K562 (cell line): ENCODE results near the gene RABGAP1. TPM values are rescaled to one million over a fixed set of nuclear protein-coding genes. Genes with fewer than 3 reads are reported as not detected.

Experiments
- ATF1 ChIP-seq, 2 experiments: fragments of 450-650 bp in 1 of 2; IDR thresholded peaks; 2 replicates each; pipeline ENCODE4 v1.6.1; 2016; ENCODE audit warnings: missing compliant biosample characterization in 1 of 2, missing genetic modification characterization in 1 of 2
- FOXJ2 ChIP-seq: fragments of 200-800 bp; sonication (Bioruptor generic); IDR thresholded peaks from 2 replicates; pipeline ENCODE4 v1.6.1; 2016; ENCODE audit warnings: missing genetic modification characterization, missing compliant biosample characterization
- JUND ChIP-seq, 2 experiments: IDR thresholded peaks; 2 replicates in 1 of 2; 3 replicates in 1 of 2; pipeline ENCODE4 v1.6.1; 2011; ENCODE audit warnings: borderline replicate concordance in 2 of 2, low read depth in 2 of 2, low read length in 2 of 2, improper control_type of control experiment in 1 of 2, missing biosample characterization in 1 of 2, missing genetic modification characterization in 1 of 2, missing genetic modification reagents in 1 of 2
- MAFF ChIP-seq: IDR thresholded peaks from 2 replicates; pipeline ENCODE4 v1.6.1; 2012; ENCODE audit warnings: low read length, improper control_type of control experiment
- MLX ChIP-seq, 2 experiments: fragments of 450-650 bp in 1 of 2; sonication (generic) in 1 of 2; formaldehyde crosslinking; conservative IDR thresholded peaks; 2 replicates each; pipeline versions ENCODE4 v1.4.0 to v1.8.1; 2020 to 2022; ENCODE audit warnings: mild to moderate bottlenecking in 1 of 2, missing genetic modification reagents in 1 of 2
- PBX2 ChIP-seq, 2 experiments: IDR thresholded peaks in 1 of 2; conservative IDR thresholded peaks in 1 of 2; 2 replicates each; pipeline ENCODE4 v1.6.1; 2016; ENCODE audit warnings: low read depth in 2 of 2, mild to moderate bottlenecking in 1 of 2, missing compliant biosample characterization in 1 of 2, missing genetic modification characterization in 1 of 2, moderate library complexity in 1 of 2
- POLR3A ChIP-seq: IDR thresholded peaks from 2 replicates; pipeline ENCODE4 v1.6.1; 2011; ENCODE audit warnings: borderline replicate concordance, mild to moderate bottlenecking, moderate library complexity; ENCODE audit not compliant: insufficient read length, insufficient read depth; ENCODE audit errors: extremely low read depth
- YBX1 ChIP-seq: fragments of 450-650 bp; IDR thresholded peaks from 2 replicates; pipeline ENCODE4 v1.7.1; 2016; ENCODE audit warnings: mild to moderate bottlenecking
- ZBTB33 ChIP-seq: sonication (generic); formaldehyde crosslinking; IDR thresholded peaks from 2 replicates; pipeline ENCODE4 v1.8.1; 2023; ENCODE audit warnings: mild to moderate bottlenecking, missing genetic modification reagents
- ZNF282 ChIP-seq: sonication (generic); formaldehyde crosslinking; IDR thresholded peaks from 2 replicates; pipeline ENCODE4 v1.8.1; 2023; ENCODE audit warnings: missing genetic modification reagents
- polyA plus RNA-seq, 8 experiments: library from polyadenylated mRNA; depleted of rRNA in 4 of 8; stranded (reverse) in 5 of 8; unstranded in 3 of 8; fragments of >200 nt; fragmentation: Nextera tagmentation in 2 of 8; fragmentation: Illumina TruSeq in 1 of 8; extraction: Ambion mirVana in 2 of 8; extraction: Trizol in 1 of 8; gene quantifications; 2 replicates each; pipeline versions ENCODE4 v1.2.1 to v1.2.3, GENCODE V29; 2011 to 2014; ENCODE audit warnings: inconsistent platforms in 1 of 8, missing spikeins in 1 of 8
- total RNA-seq, 7 experiments: library from RNA; depleted of rRNA in 6 of 7; stranded (reverse); fragments of >200 nt in 6 of 7; fragmentation: Illumina TruSeq in 2 of 7; extraction: Trizol in 2 of 7; gene quantifications; 2 replicates each; pipeline versions ENCODE4 v1.2.1 to v1.2.3, GENCODE V29; 2011 to 2021; ENCODE audit warnings: low replicate concordance in 1 of 7

RABGAP1 gene
- total and polyA plus RNA-seq, 9 of the 15 experiments (the other 6 are each of a cell fraction or from before 2014, with no cell fraction given): 1.5 to 22.7 (median 13.1) TPM

GRCh38 chr9:122941582-122942234 lies 888 bp downstream of the RABGAP1 start (continued):
- no peak for TF ChIP-seq POLR3A
- no peak for TF ChIP-seq YBX1
- TF ChIP-seq ATF1 (CRISPR knock-in tag; IDR thresholded peaks at IDR 0.05): no peak
- no peak for TF ChIP-seq ATF1 (tag; IDR thresholded peaks at IDR 0.05)
- no peak for TF ChIP-seq JUND (IDR thresholded peaks at IDR 0.05; ENCODE audit: borderline replicate concordance, low read depth, low read length)
- TF ChIP-seq JUND (tag; IDR thresholded peaks at IDR 0.05; ENCODE audit: borderline replicate concordance, low read depth, low read length): no peak
- no peak for TF ChIP-seq FOXJ2
- TF ChIP-seq PBX2 (CRISPR knock-in tag; IDR thresholded peaks at IDR 0.05; ENCODE audit: low read depth): no peak
- no peak for TF ChIP-seq PBX2 (tag; conservative IDR thresholded peaks at IDR 0.05; ENCODE audit: low read depth)
- no peak for TF ChIP-seq ZBTB33 (CRISPR knock-in tag)
- no peak for TF ChIP-seq MLX (CRISPR knock-in tag; conservative IDR thresholded peaks at IDR 0.05)
- TF ChIP-seq MAFF: no peak
- TF ChIP-seq ZNF282 (CRISPR knock-in tag): no peak
